ENCODE results near the gene MPP7.

Gene MPP7

DNA sequence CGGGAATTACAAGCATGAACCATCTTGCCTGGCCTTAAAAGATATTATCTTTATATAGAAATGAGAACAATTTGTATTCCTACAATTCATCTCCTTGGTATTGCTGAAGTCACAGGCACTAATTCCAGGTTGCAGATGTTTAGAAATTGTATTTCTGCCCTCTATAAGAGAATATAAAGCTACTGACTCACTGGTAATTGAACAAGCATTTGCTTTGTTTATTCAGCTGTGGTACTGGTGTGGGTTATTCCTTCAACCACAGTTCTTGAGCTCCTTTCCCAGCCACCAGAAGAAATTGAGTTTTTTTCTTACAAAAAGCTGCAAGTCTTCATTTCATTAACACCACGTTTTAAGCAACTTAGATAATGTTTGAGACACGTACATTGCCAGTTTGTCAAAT lies 29.0 kb upstream of the MPP7 start:
- TF ChIP-seq, protein P1, sequence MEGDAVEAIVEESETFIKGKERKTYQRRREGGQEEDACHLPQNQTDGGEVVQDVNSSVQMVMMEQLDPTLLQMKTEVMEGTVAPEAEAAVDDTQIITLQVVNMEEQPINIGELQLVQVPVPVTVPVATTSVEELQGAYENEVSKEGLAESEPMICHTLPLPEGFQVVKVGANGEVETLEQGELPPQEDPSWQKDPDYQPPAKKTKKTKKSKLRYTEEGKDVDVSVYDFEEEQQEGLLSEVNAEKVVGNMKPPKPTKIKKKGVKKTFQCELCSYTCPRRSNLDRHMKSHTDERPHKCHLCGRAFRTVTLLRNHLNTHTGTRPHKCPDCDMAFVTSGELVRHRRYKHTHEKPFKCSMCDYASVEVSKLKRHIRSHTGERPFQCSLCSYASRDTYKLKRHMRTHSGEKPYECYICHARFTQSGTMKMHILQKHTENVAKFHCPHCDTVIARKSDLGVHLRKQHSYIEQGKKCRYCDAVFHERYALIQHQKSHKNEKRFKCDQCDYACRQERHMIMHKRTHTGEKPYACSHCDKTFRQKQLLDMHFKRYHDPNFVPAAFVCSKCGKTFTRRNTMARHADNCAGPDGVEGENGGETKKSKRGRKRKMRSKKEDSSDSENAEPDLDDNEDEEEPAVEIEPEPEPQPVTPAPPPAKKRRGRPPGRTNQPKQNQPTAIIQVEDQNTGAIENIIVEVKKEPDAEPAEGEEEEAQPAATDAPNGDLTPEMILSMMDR (IDR thresholded peaks at IDR 0.05; ENCODE audit: low read depth, low read length), result no peak
- no peaks in the 10 kb centered on the region for H3K36me3 ChIP-seq
- no peak for DNase-seq
- peaks cover 23% of the 10 kb centered on the region for H3K27me3 ChIP-seq
- H3K4me1 ChIP-seq, result no peaks in the 10 kb centered on the region
- no peak overlapping the region for H3K4me3 ChIP-seq (ENCODE audit: low read depth, low read length)
- no peaks in the 10 kb centered on the region for H3K9me3 ChIP-seq

DNA sequence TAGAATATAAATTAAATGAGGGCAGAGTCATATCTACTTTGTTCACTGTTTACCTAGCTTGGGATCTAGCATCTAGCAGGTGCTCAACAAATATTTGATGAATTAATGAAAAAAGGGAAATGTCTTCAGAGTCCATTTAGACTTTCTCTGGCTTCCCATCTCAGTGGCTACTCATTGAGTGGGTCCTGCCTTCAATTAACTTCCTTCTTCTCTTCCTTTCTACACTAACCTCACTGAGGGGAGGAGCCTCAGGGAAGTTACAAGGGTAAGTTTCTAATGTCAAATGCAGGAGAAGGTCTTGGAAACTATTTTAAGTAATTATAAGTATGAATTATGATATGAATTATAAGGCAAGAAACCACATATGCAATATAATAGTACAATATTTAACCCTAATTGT lies 28.2 kb upstream of the MPP7 start:
- peaks cover 28% of the 10 kb centered on the region for H3K27me3 ChIP-seq
- TF ChIP-seq, protein P1 (IDR thresholded peaks at IDR 0.05; ENCODE audit: low read depth, low read length), result no peak
- no peaks in the 10 kb centered on the region for H3K4me1 ChIP-seq
- no peak for DNase-seq
- no peak overlapping the region for H3K4me3 ChIP-seq (ENCODE audit: low read depth, low read length)
- no peaks in the 10 kb centered on the region for H3K36me3 ChIP-seq
- no peaks in the 10 kb centered on the region for H3K9me3 ChIP-seq

DNA sequence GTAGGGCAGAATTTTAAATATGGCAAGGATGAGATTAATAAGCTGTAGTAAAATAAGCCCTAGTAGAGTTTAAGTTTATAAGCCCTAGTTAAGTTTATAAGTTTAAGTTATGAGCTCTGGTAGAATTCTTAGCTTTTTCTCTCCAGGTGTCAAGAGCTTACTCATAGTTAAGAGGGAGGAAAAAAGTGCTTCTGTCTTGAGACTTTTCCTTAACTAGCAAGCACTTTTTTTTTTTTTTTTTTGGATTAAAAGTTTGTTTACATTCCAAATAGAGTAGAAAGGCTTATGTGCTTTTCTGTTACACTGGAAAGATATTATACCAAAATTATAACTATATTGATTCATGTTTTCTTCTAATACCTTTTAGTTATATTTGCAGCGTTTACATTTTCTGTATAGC lies 25.5 kb upstream of the MPP7 start:
- DNase-seq, result no peak
- no peaks in the 10 kb centered on the region for H3K9me3 ChIP-seq
- H3K4me1 ChIP-seq, result no peaks in the 10 kb centered on the region
- no peak overlapping the region for H3K4me3 ChIP-seq (ENCODE audit: low read depth, low read length)
- TF ChIP-seq, protein P1 (IDR thresholded peaks at IDR 0.05; ENCODE audit: low read depth, low read length), result no peak
- peaks cover 16% of the 10 kb centered on the region for H3K27me3 ChIP-seq
- H3K36me3 ChIP-seq, result no peaks in the 10 kb centered on the region

DNA sequence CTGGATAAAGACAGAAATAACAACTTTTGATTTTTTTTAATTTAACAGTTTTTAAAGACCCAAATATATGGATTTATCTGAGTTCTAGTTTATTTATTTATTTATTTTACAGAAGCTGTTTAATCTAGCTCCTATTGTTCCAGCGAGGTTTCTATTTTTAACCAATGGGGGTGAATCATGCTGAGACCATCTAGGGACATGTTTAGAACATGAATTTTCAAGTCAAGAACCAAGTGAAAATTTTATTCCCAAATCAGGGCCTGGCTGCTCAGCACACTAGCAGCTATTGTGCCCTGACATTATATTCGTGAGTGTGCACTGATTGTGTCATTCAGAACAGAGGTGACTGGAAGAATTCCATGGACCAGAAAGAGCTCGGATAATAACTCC lies 24.6 kb upstream of the MPP7 start:
- H3K36me3 ChIP-seq, result no peaks in the 10 kb centered on the region
- no peaks in the 10 kb centered on the region for H3K9me3 ChIP-seq
- H3K27me3 ChIP-seq, result peaks cover 10% of the 10 kb centered on the region
- DNase-seq, result no peak
- H3K4me3 ChIP-seq (ENCODE audit: low read depth, low read length), result no peak overlapping the region
- TF ChIP-seq, protein P1 (IDR thresholded peaks at IDR 0.05; ENCODE audit: low read depth, low read length), result no peak
- no peaks in the 10 kb centered on the region for H3K4me1 ChIP-seq

- Histone ChIP-seq H3K9me3 (no peaks in the 10 kb centered on the region), H3K4me3 (ENCODE audit: low read depth, low read length) (no peak overlapping the region), H3K36me3 (no peaks in the 10 kb centered on the region), H3K4me1 (no peaks in the 10 kb centered on the region), H3K27me3 (peaks cover 10% of the 10 kb centered on the region)
- TF ChIP-seq, protein P1 (IDR thresholded peaks at IDR 0.05; ENCODE audit: low read depth, low read length), result no peak
- no peak for DNase-seq
Observed at GRCh38 chr10:28326516-28327490, 23.9 kb upstream of the MPP7 start.

GRCh38 chr10:28320799-28321198 lies 17.9 kb upstream of the MPP7 start:
- TF ChIP-seq, protein P1 (IDR thresholded peaks at IDR 0.05; ENCODE audit: low read depth, low read length), result no peak
- no peak for DNase-seq
- Histone ChIP-seq H3K9me3 (no peaks in the 10 kb centered on the region), H3K27me3 (no peaks in the 10 kb centered on the region), H3K4me1 (no peaks in the 10 kb centered on the region), H3K36me3 (no peaks in the 10 kb centered on the region), H3K4me3 (ENCODE audit: low read depth, low read length) (no peak overlapping the region)
